Gastrocnemius medialis (tissue), 4 donors: Measurements from ENCODE around the gene FAM110D.

Source experiments
- POLR2A ChIP-seq, 2 donors: fragments of 450-650 bp; IDR thresholded peaks; one replicate each; pipeline ENCODE4 v1.6.1; 2017; ENCODE audit warnings: antibody characterized with exemption in 2 of 2, mild to moderate bottlenecking in 2 of 2, moderate library complexity in 2 of 2
- TF ChIP-seq, protein P1 (sequence below), 5 experiments: fragments of 450-650 bp in 3 of 5; fragments of 200-600 bp in 2 of 5; sonication (generic) in 2 of 5; IDR thresholded peaks in 4 of 5; conservative IDR thresholded peaks in 1 of 5; 1 replicate in 4 of 5; 2 replicates in 1 of 5; pipeline ENCODE4 v1.5.1; 2016 to 2019; ENCODE audit warnings: antibody characterized with exemption in 5 of 5, mild to moderate bottlenecking in 3 of 5, moderate library complexity in 3 of 5

DNA sequence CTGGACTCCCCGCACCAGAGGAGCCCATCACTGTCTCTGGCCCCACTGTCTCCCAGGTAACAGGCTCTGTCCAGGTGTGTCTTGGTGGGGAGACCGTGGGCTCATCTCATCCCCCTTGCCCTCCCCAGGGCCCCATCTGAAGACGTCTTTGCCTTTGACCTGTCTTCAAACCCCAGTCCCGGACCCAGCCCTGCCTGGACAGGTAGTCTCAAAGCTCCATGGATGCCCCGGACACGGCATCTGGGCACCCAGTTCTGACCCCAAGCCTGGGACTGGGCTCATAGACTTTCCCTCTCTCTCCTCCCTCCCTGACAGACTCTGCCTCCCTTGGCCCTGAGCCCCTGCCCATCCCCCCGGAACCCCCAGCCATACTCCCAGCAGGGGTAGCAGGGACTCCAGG, 25.2 kb downstream of the FAM110D start:
- TF ChIP-seq POLR2A (IDR thresholded peaks at IDR 0.05) = no peak
- TF ChIP-seq, protein P1, sequence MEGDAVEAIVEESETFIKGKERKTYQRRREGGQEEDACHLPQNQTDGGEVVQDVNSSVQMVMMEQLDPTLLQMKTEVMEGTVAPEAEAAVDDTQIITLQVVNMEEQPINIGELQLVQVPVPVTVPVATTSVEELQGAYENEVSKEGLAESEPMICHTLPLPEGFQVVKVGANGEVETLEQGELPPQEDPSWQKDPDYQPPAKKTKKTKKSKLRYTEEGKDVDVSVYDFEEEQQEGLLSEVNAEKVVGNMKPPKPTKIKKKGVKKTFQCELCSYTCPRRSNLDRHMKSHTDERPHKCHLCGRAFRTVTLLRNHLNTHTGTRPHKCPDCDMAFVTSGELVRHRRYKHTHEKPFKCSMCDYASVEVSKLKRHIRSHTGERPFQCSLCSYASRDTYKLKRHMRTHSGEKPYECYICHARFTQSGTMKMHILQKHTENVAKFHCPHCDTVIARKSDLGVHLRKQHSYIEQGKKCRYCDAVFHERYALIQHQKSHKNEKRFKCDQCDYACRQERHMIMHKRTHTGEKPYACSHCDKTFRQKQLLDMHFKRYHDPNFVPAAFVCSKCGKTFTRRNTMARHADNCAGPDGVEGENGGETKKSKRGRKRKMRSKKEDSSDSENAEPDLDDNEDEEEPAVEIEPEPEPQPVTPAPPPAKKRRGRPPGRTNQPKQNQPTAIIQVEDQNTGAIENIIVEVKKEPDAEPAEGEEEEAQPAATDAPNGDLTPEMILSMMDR (IDR thresholded peaks at IDR 0.05 in 4 of 5, conservative IDR thresholded peaks at IDR 0.05 in 1 of 5) = no peak
